Activated CD8-positive, alpha-beta memory T cell treated with anti-CD3 and anti-CD28 coated beads for 48 hours (primary cell): Measurements from ENCODE around the gene ARHGDIG.

Source experiments
- DNase-seq, 3 experiments: peaks; one replicate each; pipeline ENCODE4 v3.0.0-alpha.2; 2020; ENCODE audit warnings: low read depth in 2 of 3, low spot score in 2 of 3

The ARHGDIG gene

GRCh38 chr16:279531-279930 is 860 bp upstream of the ARHGDIG start:
- no peak for DNase-seq

- DNase-seq, result no peak
These were observed 358 bp upstream of the ARHGDIG start for GRCh38 chr16:280005-280460.

GRCh38 chr16:280991-281659 is 734 bp downstream of the ARHGDIG start:
- DNase-seq, result no peak

GRCh38 chr16:281660-282255 is 1.4 kb downstream of the ARHGDIG start:
- DNase-seq, result no peak

GRCh38 chr16:282491-282890 is 2.1 kb downstream of the ARHGDIG start:
- DNase-seq, result no peak

- no peak for DNase-seq
These were observed 2.8 kb downstream of the ARHGDIG start, which contains the start of gene PDIA2 for GRCh38 chr16:283033-283805. Gene PDIA2 (plus strand): TSS chr16:283164. CDS start chr16:283170, 6 bp downstream.

- DNase-seq, result no peak
These were observed 4.1 kb downstream of the ARHGDIG start for GRCh38 chr16:284204-285120.

- DNase-seq, result no peak
These were observed 5.0 kb downstream of the ARHGDIG start for GRCh38 chr16:285146-286055.

GRCh38 chr16:286491-287297 is 6.3 kb downstream of the ARHGDIG start:
- DNase-seq, result no peak

GRCh38 chr16:287298-287811 is 7.0 kb downstream of the ARHGDIG start:
- no peak for DNase-seq

- no peak for DNase-seq
These were observed 7.9 kb downstream of the ARHGDIG start for GRCh38 chr16:287981-288920.

GRCh38 chr16:289395-289997 is 9.1 kb downstream of the ARHGDIG start:
- no peak for DNase-seq

- DNase-seq, result no peak
These were observed 9.8 kb downstream of the ARHGDIG start for GRCh38 chr16:290015-290680.

GRCh38 chr16:290681-291405 is 10.5 kb downstream of the ARHGDIG start:
- DNase-seq, result no peak

- no peak for DNase-seq
These were observed 11.1 kb downstream of the ARHGDIG start for GRCh38 chr16:291539-291938.
